CD14-positive monocyte (primary cell): ENCODE measurements around the gene GRID1. TPM values are rescaled to one million over a fixed set of nuclear protein-coding genes. Genes with fewer than 3 reads are reported as not detected.

Source experiments
- DNase-seq, 3 donors: peaks; one replicate each; pipeline ENCODE4 v3.0.0-alpha.2; 2011 to 2022
- H2AFZ ChIP-seq: 2 replicates; pipeline ENCODE4 v1.6.0; 2012; ENCODE audit warnings: mild to moderate bottlenecking, low read depth, low read length, inconsistent platforms; ENCODE audit not compliant: insufficient read depth, poor library complexity, severe bottlenecking
- H3K27ac ChIP-seq, 2 donors: 1 replicate in 1 of 2; 2 replicates in 1 of 2; pipeline ENCODE4 v1.5.1; 2012 to 2013; ENCODE audit warnings: low read length in 2 of 2, control low read depth in 1 of 2, inconsistent platforms in 1 of 2, low read depth in 1 of 2, mild to moderate bottlenecking in 1 of 2
- H3K27me3 ChIP-seq, 2 donors: one replicate each; pipeline versions ENCODE4 v1.6.0 to v1.6.1; 2011 to 2013; ENCODE audit warnings: low read length in 2 of 2; ENCODE audit not compliant: control insufficient read depth in 2 of 2, insufficient read depth in 2 of 2
- H3K36me3 ChIP-seq, 2 donors: replicated peaks in 1 of 2; 1 replicate in 1 of 2; 2 replicates in 1 of 2; pipeline versions ENCODE4 v1.5.1 to v1.6.1; 2012 to 2013; ENCODE audit warnings: low read length in 2 of 2, control low read depth in 1 of 2, inconsistent platforms in 1 of 2, mild to moderate bottlenecking in 1 of 2; ENCODE audit not compliant: insufficient read depth in 2 of 2, control insufficient read depth in 1 of 2
- H3K4me1 ChIP-seq, 2 donors: 1 replicate in 1 of 2; 2 replicates in 1 of 2; pipeline versions ENCODE4 v1.5.1 to v1.6.1; 2012 to 2013; ENCODE audit warnings: low read length in 2 of 2, control low read depth in 1 of 2, inconsistent platforms in 1 of 2, mild to moderate bottlenecking in 1 of 2, moderate library complexity in 1 of 2; ENCODE audit not compliant: insufficient read depth in 2 of 2, control insufficient read depth in 1 of 2
- H3K4me2 ChIP-seq: replicated peaks from 2 replicates; pipeline ENCODE3; 2012; ENCODE audit warnings: low read length, moderate library complexity, mild to moderate bottlenecking; ENCODE audit not compliant: poor library complexity, severe bottlenecking; ENCODE audit errors: extremely low read depth
- H3K4me3 ChIP-seq, 3 experiments: fragments of 200-600 bp in 1 of 3; sonication (generic) in 1 of 3; replicated peaks in 1 of 3; 1 replicate in 2 of 3; 2 replicates in 1 of 3; pipeline ENCODE4 v1.5.1; 2011 to 2013; ENCODE audit warnings: low read length in 3 of 3, mild to moderate bottlenecking in 3 of 3, control low read depth in 2 of 3, low read depth in 2 of 3, inconsistent platforms in 1 of 3, moderate library complexity in 1 of 3
- H3K79me2 ChIP-seq: 2 replicates; pipeline ENCODE4 v1.6.0; 2012; ENCODE audit warnings: mild to moderate bottlenecking, control low read depth, inconsistent platforms, low read length, moderate library complexity; ENCODE audit not compliant: insufficient read depth
- H3K9ac ChIP-seq: 2 replicates; pipeline ENCODE4 v1.6.0; 2017; ENCODE audit warnings: low read length, mild to moderate bottlenecking; ENCODE audit not compliant: insufficient read depth, poor library complexity, severe bottlenecking
- H3K9me3 ChIP-seq, 2 donors: replicated peaks in 1 of 2; 1 replicate in 1 of 2; 2 replicates in 1 of 2; pipeline versions ENCODE4 v1.5.1 to v1.6.1; 2012 to 2013; ENCODE audit warnings: low read length in 2 of 2, control low read depth in 1 of 2; ENCODE audit not compliant: control insufficient read depth in 1 of 2, insufficient read depth in 1 of 2
- H4K20me1 ChIP-seq: 2 replicates; pipeline ENCODE4 v1.6.0; 2012; ENCODE audit warnings: mild to moderate bottlenecking, low read length, control low read depth, moderate library complexity; ENCODE audit not compliant: insufficient read depth
- H3K27ac Mint-ChIP-seq, 7 donors: one replicate each; pipeline ENCODE4 v1.8.0; 2020; ENCODE audit warnings: mild to moderate bottlenecking in 7 of 7, mixed read lengths in 7 of 7, moderate library complexity in 6 of 7, inconsistent platforms in 2 of 7
- H3K27me3 Mint-ChIP-seq, 3 donors: one replicate each; pipeline ENCODE4 v1.8.0; 2021 to 2022; ENCODE audit warnings: low read depth in 3 of 3, mild to moderate bottlenecking in 3 of 3, mixed read lengths in 3 of 3, moderate library complexity in 3 of 3, inconsistent platforms in 1 of 3
- H3K36me3 Mint-ChIP-seq, 2 donors: one replicate each; pipeline ENCODE4 v1.8.0; 2020; ENCODE audit warnings: mixed read lengths in 2 of 2, inconsistent platforms in 1 of 2, mild to moderate bottlenecking in 1 of 2
- H3K4me1 Mint-ChIP-seq: one replicate; pipeline ENCODE4 v1.8.0; 2020; ENCODE audit warnings: mild to moderate bottlenecking, mixed read lengths
- H3K4me3 Mint-ChIP-seq, 2 donors: one replicate each; pipeline ENCODE4 v1.8.0; 2020; ENCODE audit warnings: mild to moderate bottlenecking in 2 of 2, mixed read lengths in 2 of 2, moderate library complexity in 1 of 2
- H3K9me3 Mint-ChIP-seq, 7 donors: one replicate each; pipeline ENCODE4 v1.8.0; 2020 to 2022; ENCODE audit warnings: mixed read lengths in 7 of 7, mild to moderate bottlenecking in 6 of 7, moderate library complexity in 6 of 7, inconsistent platforms in 2 of 7
- CTCF ChIP-seq: fragments of 200-600 bp; IDR thresholded peaks from one replicate; pipeline ENCODE4 v1.8.0; 2022; ENCODE audit warnings: antibody characterized with exemption, mild to moderate bottlenecking
- WGBS: methylation state at CpG from one replicate; pipeline ENCODE4 v1.1.5; 2013; ENCODE audit warnings: missing lambda C conversion rate; ENCODE audit not compliant: insufficient coverage; 5-methylcytosine and 5-hydroxymethylcytosine counted together
- intact Hi-C, 2 donors: fragments of 100-400 bp; cut with micrococcal nuclease; formaldehyde crosslinking; loops; one replicate each; pipeline versions ENCODE4 v1.15.0 to v1.15.1; 2023
- polyA plus RNA-seq, 3 donors: library from polyadenylated mRNA; depleted of rRNA in 1 of 3; unstranded in 2 of 3; stranded (reverse) in 1 of 3; fragments of 300-500 nt in 2 of 3; fragments of >200 nt in 1 of 3; fragmentation: Illumina TruSeq in 2 of 3; gene quantifications; 1 replicate in 2 of 3; 2 replicates in 1 of 3; pipeline ENCODE4 v1.2.3, GENCODE V29; 2012 to 2021

The GRID1 gene
- polyA plus RNA-seq, 3 donors = not detected

- H3K4me1 ChIP-seq = no peaks in the 10 kb centered on the region
- H3K4me2 ChIP-seq = no peak overlapping the region
- H3K79me2 ChIP-seq = no peaks in the 10 kb centered on the region
- WGBS = 90% methylated on average over 6 of the region's 8 CpGs
- intact Hi-C loops = no loop called here
- no peak for TF ChIP-seq CTCF
- no peaks in the 10 kb centered on the region for H3K36me3 Mint-ChIP-seq
- no peak for DNase-seq
- H3K4me3 Mint-ChIP-seq = no peak overlapping the region
- no peaks in the 10 kb centered on the region for H3K4me1 Mint-ChIP-seq
- H3K9ac ChIP-seq = no peak overlapping the region
- H3K9me3 ChIP-seq = no peaks in the 10 kb centered on the region
- H3K27me3 ChIP-seq = no peaks in the 10 kb centered on the region
- H3K27ac ChIP-seq = no peak overlapping the region
- H3K27ac Mint-ChIP-seq = no peak overlapping the region
- no peaks in the 10 kb centered on the region for H3K9me3 Mint-ChIP-seq
- H3K4me3 ChIP-seq = no peak overlapping the region
- no peak overlapping the region for H2AFZ ChIP-seq
- H3K27me3 Mint-ChIP-seq = peaks cover 5 to 18% (median 7%) of the 10 kb centered on the region in 3 donors
- H3K36me3 ChIP-seq = no peaks in the 10 kb centered on the region
- H4K20me1 ChIP-seq = no peaks in the 10 kb centered on the region
These were observed 281.5 kb downstream of the GRID1 start for GRCh38 chr10:86085136-86085535.

- H3K4me3 Mint-ChIP-seq = no peak overlapping the region
- H3K36me3 Mint-ChIP-seq = no peaks in the 10 kb centered on the region
- no peak for DNase-seq
- no peaks in the 10 kb centered on the region for H4K20me1 ChIP-seq
- H3K27ac Mint-ChIP-seq = no peak overlapping the region
- H3K27ac ChIP-seq = no peak overlapping the region
- intact Hi-C loops = no loop called here
- TF ChIP-seq CTCF = no peak
- WGBS = no CpG with 5 or more reads among the region's 3 CpGs
- no peaks in the 10 kb centered on the region for H3K9me3 ChIP-seq
- H2AFZ ChIP-seq = no peak overlapping the region
- no peaks in the 10 kb centered on the region for H3K4me1 Mint-ChIP-seq
- peaks cover 5 to 22% (median 7%) of the 10 kb centered on the region in 3 donors for H3K27me3 Mint-ChIP-seq
- no peaks in the 10 kb centered on the region for H3K36me3 ChIP-seq
- no peaks in the 10 kb centered on the region for H3K27me3 ChIP-seq
- H3K4me3 ChIP-seq = no peak overlapping the region
- H3K79me2 ChIP-seq = no peaks in the 10 kb centered on the region
- no peaks in the 10 kb centered on the region for H3K9me3 Mint-ChIP-seq
- H3K9ac ChIP-seq = no peak overlapping the region
- H3K4me2 ChIP-seq = no peak overlapping the region
- no peaks in the 10 kb centered on the region for H3K4me1 ChIP-seq
These were observed 282.0 kb downstream of the GRID1 start for GRCh38 chr10:86084585-86084984.
